NB4 (cell line): Measurements from ENCODE around the gene FXYD5.

Experiments used
- POLR2A ChIP-seq: IDR thresholded peaks from 2 replicates; pipeline ENCODE4 v1.6.1; 2011; ENCODE audit warnings: mild to moderate bottlenecking; ENCODE audit not compliant: insufficient read length; ENCODE audit errors: extremely low read depth
- TF ChIP-seq, protein P1 (sequence below): IDR thresholded peaks from one replicate; pipeline ENCODE4 v1.5.1; 2012; ENCODE audit warnings: low read depth, low read length

GRCh38 chr19:35124098-35125060 lies 30.2 kb upstream of the FXYD5 start:
- TF ChIP-seq, protein P1, sequence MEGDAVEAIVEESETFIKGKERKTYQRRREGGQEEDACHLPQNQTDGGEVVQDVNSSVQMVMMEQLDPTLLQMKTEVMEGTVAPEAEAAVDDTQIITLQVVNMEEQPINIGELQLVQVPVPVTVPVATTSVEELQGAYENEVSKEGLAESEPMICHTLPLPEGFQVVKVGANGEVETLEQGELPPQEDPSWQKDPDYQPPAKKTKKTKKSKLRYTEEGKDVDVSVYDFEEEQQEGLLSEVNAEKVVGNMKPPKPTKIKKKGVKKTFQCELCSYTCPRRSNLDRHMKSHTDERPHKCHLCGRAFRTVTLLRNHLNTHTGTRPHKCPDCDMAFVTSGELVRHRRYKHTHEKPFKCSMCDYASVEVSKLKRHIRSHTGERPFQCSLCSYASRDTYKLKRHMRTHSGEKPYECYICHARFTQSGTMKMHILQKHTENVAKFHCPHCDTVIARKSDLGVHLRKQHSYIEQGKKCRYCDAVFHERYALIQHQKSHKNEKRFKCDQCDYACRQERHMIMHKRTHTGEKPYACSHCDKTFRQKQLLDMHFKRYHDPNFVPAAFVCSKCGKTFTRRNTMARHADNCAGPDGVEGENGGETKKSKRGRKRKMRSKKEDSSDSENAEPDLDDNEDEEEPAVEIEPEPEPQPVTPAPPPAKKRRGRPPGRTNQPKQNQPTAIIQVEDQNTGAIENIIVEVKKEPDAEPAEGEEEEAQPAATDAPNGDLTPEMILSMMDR = no peak
- TF ChIP-seq POLR2A = no peak
